B cell (primary cell): ENCODE results near the gene KDM6B. TPM values are rescaled to one million over a fixed set of nuclear protein-coding genes. Genes with fewer than 3 reads are reported as not detected.

Experiments used
- ATAC-seq: fragments of 200-7000 bp; cut with Tn5 transposase; one replicate; pipeline ENCODE4 v1.10.0; 2021; ENCODE audit warnings: low read depth, mild to moderate bottlenecking, moderate number of reproducible peaks, moderate library complexity
- CTCF ChIA-PET: fragments of 350-600 bp; sonication (Branson Sonifier 250); formaldehyde crosslinking; loops from one replicate; lab custom pipeline; 2021; ENCODE audit warnings: antibody characterized with exemption, inconsistent platforms; lab: Charles Lee
- POLR2A ChIA-PET: fragments of 350-600 bp; sonication (Branson Sonifier 250); formaldehyde crosslinking; loops from one replicate; lab custom pipeline; 2021; ENCODE audit warnings: antibody characterized with exemption; lab: Charles Lee
- DNase-seq: peaks from one replicate; pipeline ENCODE4 v3.0.0; 2013
- H2AFZ ChIP-seq: 2 replicates; pipeline ENCODE4 v1.6.1; 2012; ENCODE audit warnings: mild to moderate bottlenecking, low read depth, low read length; ENCODE audit not compliant: insufficient read depth, poor library complexity, severe bottlenecking
- H3K27ac ChIP-seq, 2 donors: 1 replicate in 1 of 2; 2 replicates in 1 of 2; pipeline ENCODE4 v1.5.1; 2012 to 2013; ENCODE audit warnings: low read length in 2 of 2, mild to moderate bottlenecking in 2 of 2, moderate library complexity in 1 of 2
- H3K27me3 ChIP-seq, 4 experiments: fragments of 200-600 bp in 1 of 4; sonication (generic) in 1 of 4; replicated peaks in 1 of 4; 1 replicate in 2 of 4; 2 replicates in 2 of 4; pipeline versions ENCODE4 v1.6.1 to v1.7.0; 2013 to 2016; ENCODE audit warnings: low read length in 3 of 4, mild to moderate bottlenecking in 2 of 4, mixed read lengths in 1 of 4, moderate library complexity in 1 of 4; ENCODE audit not compliant: insufficient read depth in 4 of 4, control insufficient read depth in 3 of 4; ENCODE audit errors: control extremely low read depth in 1 of 4
- H3K36me3 ChIP-seq, 2 experiments: replicated peaks in 1 of 2; 1 replicate in 1 of 2; 2 replicates in 1 of 2; pipeline versions ENCODE4 v1.6.1 to v1.7.1; 2013; ENCODE audit warnings: low read length in 1 of 2; ENCODE audit not compliant: insufficient read depth in 2 of 2, control insufficient read depth in 1 of 2; ENCODE audit errors: control extremely low read depth in 1 of 2, extremely low read depth in 1 of 2
- H3K4me1 ChIP-seq, 2 donors: fragments of 200-600 bp in 1 of 2; sonication (generic) in 1 of 2; 1 replicate in 1 of 2; 2 replicates in 1 of 2; pipeline versions ENCODE4 v1.5.1 to v1.6.1; 2013 to 2017; ENCODE audit warnings: low read length in 2 of 2; ENCODE audit not compliant: control insufficient read depth in 2 of 2, insufficient read depth in 2 of 2
- H3K4me2 ChIP-seq: replicated peaks from 2 replicates; pipeline ENCODE3; 2012; ENCODE audit warnings: mild to moderate bottlenecking, low read depth, low read length; ENCODE audit not compliant: poor library complexity, severe bottlenecking
- H3K4me3 ChIP-seq, 5 experiments: fragments of 200-600 bp in 1 of 5; sonication (generic) in 1 of 5; 1 replicate in 3 of 5; 2 replicates in 2 of 5; pipeline versions ENCODE4 v1.5.1 to v1.7.0; 2011 to 2016; ENCODE audit warnings: low read length in 4 of 5, mild to moderate bottlenecking in 4 of 5, low read depth in 2 of 5, control low read depth in 1 of 5, moderate library complexity in 1 of 5; ENCODE audit not compliant: insufficient read depth in 1 of 5; ENCODE audit errors: control extremely low read depth in 1 of 5, extremely low read depth in 1 of 5
- H3K79me2 ChIP-seq: fragments of 200-600 bp; sonication (generic); one replicate; pipeline ENCODE4 v1.6.0; 2016; ENCODE audit warnings: low read length; ENCODE audit not compliant: control insufficient read depth, insufficient read depth
- H3K9ac ChIP-seq: fragments of 200-600 bp; sonication (generic); 2 replicates; pipeline ENCODE4 v1.6.1; 2017; ENCODE audit warnings: mild to moderate bottlenecking, low read length, moderate library complexity
- H3K9me3 ChIP-seq, 3 donors: one replicate each; pipeline versions ENCODE4 v1.6.1 to v1.7.1; 2013; ENCODE audit warnings: low read length in 2 of 3; ENCODE audit not compliant: control insufficient read depth in 2 of 3, insufficient read depth in 1 of 3; ENCODE audit errors: control extremely low read depth in 1 of 3
- H4K20me1 ChIP-seq: 2 replicates; pipeline ENCODE4 v1.6.0; 2012; ENCODE audit warnings: mild to moderate bottlenecking, low read length; ENCODE audit not compliant: insufficient read depth, control insufficient read depth, poor library complexity, severe bottlenecking
- H3K27ac Mint-ChIP-seq: one replicate; pipeline ENCODE4 v1.8.0; 2021; ENCODE audit warnings: mixed read lengths
- H3K27me3 Mint-ChIP-seq: one replicate; pipeline ENCODE4 v1.8.0; 2021; ENCODE audit warnings: mixed read lengths
- H3K4me1 Mint-ChIP-seq: one replicate; pipeline ENCODE4 v1.8.0; 2021; ENCODE audit warnings: mixed read lengths
- H3K4me3 Mint-ChIP-seq: one replicate; pipeline ENCODE4 v1.8.0; 2021; ENCODE audit warnings: mixed read lengths
- H3K9me3 Mint-ChIP-seq: one replicate; pipeline ENCODE4 v1.8.0; 2022; ENCODE audit warnings: mixed read lengths; ENCODE audit not compliant: insufficient read depth
- CTCF ChIP-seq: fragments of 200-600 bp; IDR thresholded peaks from one replicate; pipeline ENCODE4 v1.8.0; 2022; ENCODE audit warnings: antibody characterized with exemption, mild to moderate bottlenecking
- EZH2 ChIP-seq: IDR thresholded peaks from 2 replicates; pipeline ENCODE4 v1.6.1; 2012; ENCODE audit warnings: borderline replicate concordance, low read depth, mild to moderate bottlenecking, moderate library complexity, low read length; ENCODE audit not compliant: insufficient read depth, poor library complexity, severe bottlenecking
- WGBS: methylation state at CpG from one replicate; pipeline ENCODE4 v1.1.5; 2013; ENCODE audit warnings: missing lambda C conversion rate; ENCODE audit not compliant: insufficient coverage; 5-methylcytosine and 5-hydroxymethylcytosine counted together
- intact Hi-C: fragments of 100-400 bp; cut with micrococcal nuclease; formaldehyde crosslinking; loops from one replicate; pipeline ENCODE4 v1.10.0; 2022
- polyA plus RNA-seq: library from polyadenylated mRNA; depleted of rRNA; stranded (reverse); fragments of >200 nt; gene quantifications from 2 replicates; pipeline ENCODE4 v1.2.3, GENCODE V29; 2012
- total RNA-seq, 2 donors: library from RNA; stranded (reverse); fragments of 120-200 nt in 1 of 2; gene quantifications; 1 replicate in 1 of 2; 2 replicates in 1 of 2; pipeline versions ENCODE4 v1.2.3 to v1.2.4, GENCODE V29; 2013 to 2022

Gene KDM6B
- total and polyA plus RNA-seq, 2 donors (not counting 1 experiment from before 2014, with no cell fraction given), result 18.6 to 110 TPM

- peak overlapping the region; percentile 42 to 99 (median 95) for H3K4me3 ChIP-seq
- Mint-ChIP-seq H3K27me3 (peaks cover 15% of the 10 kb centered on the region), H3K9me3 (no peaks in the 10 kb centered on the region), H3K27ac (peak overlapping the region; percentile 97), H3K4me1 (peaks cover 46% of the 10 kb centered on the region), H3K4me3 (peak overlapping the region; percentile 99)
- intact Hi-C loops, result loop anchor here (1.0 to 10.0 kb wide), 8 partner anchors 9 to 1180 kb away; partner anchors contain the start of genes C17orf100, CNTROB, MED31 and NAA38
- peak overlapping the region; percentile 93 to 100 for H3K27ac ChIP-seq
- H4K20me1 ChIP-seq, result peaks cover 24% of the 10 kb centered on the region
- CTCF ChIA-PET, result interaction anchor here (0.6 to 5.3 kb wide), 16 partner anchors 10 to 222 kb away, joined by 3 to 53 read pairs (median 6); partner anchors contain the start of genes CYB5D1 and NAA38
- H3K9ac ChIP-seq, result peak overlapping the region; percentile 83
- H2AFZ ChIP-seq, result peak overlapping the region; percentile 34
- peaks cover 30% of the 10 kb centered on the region for H3K79me2 ChIP-seq
- H3K27me3 ChIP-seq, result peaks cover 0 to 13% (median under 1%) of the 10 kb centered on the region in 4 experiments
- peak; percentile 44 for ATAC-seq
- no peak for TF ChIP-seq EZH2
- peak; percentile 86 for TF ChIP-seq CTCF
- DNase-seq, result peak; percentile 96
- H3K36me3 ChIP-seq, result no peaks in the 10 kb centered on the region
- POLR2A ChIA-PET, result interaction anchor here (0.5 to 3.2 kb wide), 10 partner anchors 9 to 351 kb away, joined by 3 to 21 read pairs (median 7); partner anchors contain the start of genes CYB5D1, NAA38, POLR2A and TP53
- peaks cover 0 to 4% (median 0%) of the 10 kb centered on the region in 3 donors for H3K9me3 ChIP-seq
- H3K4me2 ChIP-seq, result peak overlapping the region; percentile 99
- under 1% methylated on average over 68 of the region's 69 CpGs for WGBS
- H3K4me1 ChIP-seq, result peaks cover 38 to 56% of the 10 kb centered on the region in 2 donors
Observed at GRCh38 chr17:7834957-7835813, 1.2 kb downstream of the KDM6B start.
